Stimulated activated CD8-positive, alpha-beta memory T cell treated with anti-CD3 and anti-CD28 coated beads, Interleukin-2, amount 100 ng/mL, for 48 hours (primary cell): Measurements from ENCODE around the gene BAHD1.

Experiments used
- DNase-seq, 2 donors: peaks; one replicate each; pipeline ENCODE4 v3.0.0-alpha.2; 2020; ENCODE audit warnings: low read depth in 2 of 2

The BAHD1 gene

GRCh38 chr15:40467261-40467615 lies 26.5 kb downstream of the BAHD1 start:
- no peak for DNase-seq

GRCh38 chr15:40468898-40469331 lies 28.2 kb downstream of the BAHD1 start:
- no peak for DNase-seq

GRCh38 chr15:40469776-40470390 lies 29.1 kb downstream of the BAHD1 start:
- no peak for DNase-seq

GRCh38 chr15:40470423-40471104 lies 29.8 kb downstream of the BAHD1 start, which contains the start of gene CHST14:
CHST14 (plus strand) TSS chr15:40470984; CDS start chr15:40471214, 230 bp downstream.
- peak in 1 of 2 donors; percentile 48 for DNase-seq

GRCh38 chr15:40471105-40471807 lies 30.5 kb downstream of the BAHD1 start:
- no peak for DNase-seq

GRCh38 chr15:40471808-40472150 lies 31.0 kb downstream of the BAHD1 start:
- no peak for DNase-seq

- DNase-seq = no peak
These were observed 31.5 kb downstream of the BAHD1 start for GRCh38 chr15:40472171-40472727.

GRCh38 chr15:40474581-40474980 lies 33.8 kb downstream of the BAHD1 start:
- no peak for DNase-seq

- DNase-seq = no peak
These were observed 37.0 kb downstream of the BAHD1 start for GRCh38 chr15:40477642-40478327.

GRCh38 chr15:40479024-40479423 lies 38.3 kb downstream of the BAHD1 start:
- no peak for DNase-seq

- no peak for DNase-seq
These were observed 40.8 kb downstream of the BAHD1 start for GRCh38 chr15:40481341-40482074.

- DNase-seq = no peak
These were observed 43.2 kb downstream of the BAHD1 start for GRCh38 chr15:40483919-40484318.

- DNase-seq = no peak
These were observed 45.5 kb downstream of the BAHD1 start for GRCh38 chr15:40486066-40486770.

- no peak for DNase-seq
These were observed 47.3 kb downstream of the BAHD1 start for GRCh38 chr15:40487816-40488682.

GRCh38 chr15:40489274-40490175 lies 48.8 kb downstream of the BAHD1 start:
- no peak for DNase-seq

GRCh38 chr15:40493089-40493840 lies 52.5 kb downstream of the BAHD1 start:
- peak in 1 of 2 donors; percentile 44 for DNase-seq

GRCh38 chr15:40495516-40495915 lies 54.8 kb downstream of the BAHD1 start:
- no peak for DNase-seq

- DNase-seq = no peak
These were observed 57.7 kb downstream of the BAHD1 start for GRCh38 chr15:40498418-40498817.
